Mucosa of descending colon (tissue), 3 donors: ENCODE results near the gene IL17B. TPM values are rescaled to one million over a fixed set of nuclear protein-coding genes. Genes with fewer than 3 reads are reported as not detected.

Experiments used
- ATAC-seq: fragments of 200-7000 bp; cut with Tn5 transposase; one replicate; pipeline ENCODE4 v1.9.1; 2020; ENCODE audit warnings: mild to moderate bottlenecking, moderate library complexity
- DNase-seq, 3 donors: peaks; one replicate each; pipeline ENCODE4 v3.0.0-alpha.2; 2020
- H3K36me3 ChIP-seq: fragments of 200-600 bp; one replicate; pipeline ENCODE4 v1.8.0; 2021; ENCODE audit warnings: low read depth, mild to moderate bottlenecking
- H3K4me1 ChIP-seq: fragments of 200-600 bp; one replicate; pipeline ENCODE4 v1.8.0; 2021; ENCODE audit warnings: low read depth, mild to moderate bottlenecking
- H3K4me3 ChIP-seq: fragments of 200-600 bp; one replicate; pipeline ENCODE4 v1.8.0; 2021; ENCODE audit warnings: mild to moderate bottlenecking
- H3K9me3 ChIP-seq: fragments of 200-600 bp; one replicate; pipeline ENCODE4 v1.8.0; 2021; ENCODE audit warnings: mild to moderate bottlenecking
- CTCF ChIP-seq: fragments of 200-600 bp; IDR thresholded peaks from one replicate; pipeline ENCODE4 v1.8.0; 2022; ENCODE audit warnings: antibody characterized with exemption, mild to moderate bottlenecking
- intact Hi-C, 2 donors: fragments of 100-400 bp; cut with DNase I in 1 of 2; cut with micrococcal nuclease in 1 of 2; formaldehyde crosslinking; loops; one replicate each; pipeline versions ENCODE4 v1.11.0 to v1.11.1; 2022; cut with DNase I, micrococcal nuclease
- total RNA-seq, 3 donors: library from RNA; stranded (reverse); fragmentation: NEBNext Ultra II Directional in 2 of 3; extraction: Animal tissue kit (Norgen Biotek cat#: 25700) in 2 of 3; gene quantifications; one replicate each; pipeline versions ENCODE4 v1.2.1 to v1.2.4, GENCODE V29; 2021 to 2023
- donor health status: DM: no; HTN: no; CAD: no; lungs with moderate emphysema.
- donor health status: DM: no; HTN: no; CAD: no.
- donor health status: DM: no; HTN: yes; CAD: no.

The IL17B gene
- total RNA-seq, 3 donors from 2014 or later = 0.92 TPM; not detected in 2

- DNase-seq (no peak), ATAC-seq (no peak)
- intact Hi-C loops = no loop called here
- no peak for TF ChIP-seq CTCF
- Histone ChIP-seq H3K9me3 (no peaks in the 10 kb centered on the region), H3K36me3 (peaks cover 5% of the 10 kb centered on the region), H3K4me3 (no peak overlapping the region), H3K4me1 (peaks cover 11% of the 10 kb centered on the region)
Observed at GRCh38 chr5:149353911-149354310, 25.2 kb downstream of the IL17B start.

- Histone ChIP-seq H3K4me3 (no peak overlapping the region), H3K4me1 (no peaks in the 10 kb centered on the region), H3K36me3 (peaks cover 5% of the 10 kb centered on the region), H3K9me3 (no peaks in the 10 kb centered on the region)
- intact Hi-C loops = no loop called here
- DNase-seq (no peak), ATAC-seq (no peak)
- no peak for TF ChIP-seq CTCF
Observed at GRCh38 chr5:149352169-149352568, 26.9 kb downstream of the IL17B start.

GRCh38 chr5:149349382-149349781, 29.7 kb downstream of the IL17B start:
- intact Hi-C loops = no loop called here
- H3K9me3 ChIP-seq = no peaks in the 10 kb centered on the region
- DNase-seq (no peak), ATAC-seq (no peak)
- TF ChIP-seq CTCF = no peak
- H3K4me3 ChIP-seq = no peak overlapping the region
- peaks cover 5% of the 10 kb centered on the region for H3K36me3 ChIP-seq
- H3K4me1 ChIP-seq = peaks cover 5% of the 10 kb centered on the region

GRCh38 chr5:149348518-149348917, 30.6 kb downstream of the IL17B start:
- H3K4me3 ChIP-seq = no peak overlapping the region
- no peak for TF ChIP-seq CTCF
- ATAC-seq (no peak), DNase-seq (no peak)
- H3K36me3 ChIP-seq = peaks cover 5% of the 10 kb centered on the region
- peaks cover 5% of the 10 kb centered on the region for H3K4me1 ChIP-seq
- intact Hi-C loops = no loop called here
- no peaks in the 10 kb centered on the region for H3K9me3 ChIP-seq

GRCh38 chr5:149345892-149346222, 33.2 kb downstream of the IL17B start:
- intact Hi-C loops = no loop called here
- Histone ChIP-seq H3K9me3 (no peaks in the 10 kb centered on the region), H3K4me1 (peaks cover 5% of the 10 kb centered on the region), H3K36me3 (peaks cover 5% of the 10 kb centered on the region), H3K4me3 (peak overlapping the region; percentile 49)
- ATAC-seq (peak; percentile 2), DNase-seq (no peak)
- no peak for TF ChIP-seq CTCF
